T-helper 22 cell (primary cell): ENCODE data around the gene C3orf52.
"Not testable (repeated sequence)": the region's sequence is repeated elsewhere in the genome, so short reads cannot be mapped to it uniquely, and the experiment has no call there.

Experiments used
- DNase-seq: peaks from one replicate; pipeline ENCODE4 v3.0.0-alpha.2; 2020; ENCODE audit warnings: low read depth

Gene C3orf52

GRCh38 chr3:112086076-112086854 lies at the start of gene C3orf52:
Gene C3orf52, plus strand, starts transcription at chr3:112086389. Its CDS starts 19 bp downstream, at chr3:112086408.
- DNase-seq: peak; percentile 31

DNA sequence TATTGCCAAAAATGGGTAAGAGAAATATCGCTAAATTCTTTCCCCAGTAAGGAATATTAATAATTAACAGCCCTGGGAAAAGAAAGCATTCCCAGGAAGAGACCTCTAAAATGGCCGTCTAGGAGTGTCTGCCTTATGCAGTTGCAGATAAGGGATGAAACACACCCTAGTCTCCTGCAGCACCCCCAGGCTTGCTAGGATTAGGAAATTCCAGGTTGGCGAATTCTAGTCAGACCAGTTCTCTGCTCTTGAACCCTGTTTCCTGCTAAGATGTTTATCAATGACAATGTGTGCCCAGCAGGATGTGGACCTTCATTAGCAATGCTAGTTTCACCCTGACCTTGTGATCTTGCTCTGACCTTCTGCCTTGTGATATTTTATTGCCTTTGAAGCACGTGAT lies 49.0 kb upstream of the C3orf52 start:
- DNase-seq: not testable (repeated sequence)

- no peak for DNase-seq
Measured at GRCh38 chr3:112038863-112039262, 47.3 kb upstream of the C3orf52 start.

DNA sequence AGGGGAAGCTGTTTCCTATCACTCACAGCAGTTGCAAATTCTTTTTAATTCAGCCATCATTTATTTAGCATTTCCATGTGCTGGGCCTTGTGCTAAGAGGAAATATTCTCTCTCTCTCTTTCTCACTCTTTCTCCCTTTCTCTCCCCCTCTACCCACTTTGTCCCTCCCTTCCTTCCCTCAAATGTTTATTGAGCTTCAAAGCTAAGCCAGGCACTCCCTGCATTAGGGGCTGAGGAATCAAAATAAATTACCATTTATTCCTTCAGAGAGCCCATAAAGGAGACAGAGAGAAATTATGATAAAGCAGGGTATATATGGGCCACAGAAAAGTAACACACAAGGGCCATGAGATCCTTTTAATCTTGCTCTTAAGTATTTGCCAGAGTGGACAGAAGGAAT lies 44.9 kb upstream of the C3orf52 start:
- DNase-seq: no peak

DNA sequence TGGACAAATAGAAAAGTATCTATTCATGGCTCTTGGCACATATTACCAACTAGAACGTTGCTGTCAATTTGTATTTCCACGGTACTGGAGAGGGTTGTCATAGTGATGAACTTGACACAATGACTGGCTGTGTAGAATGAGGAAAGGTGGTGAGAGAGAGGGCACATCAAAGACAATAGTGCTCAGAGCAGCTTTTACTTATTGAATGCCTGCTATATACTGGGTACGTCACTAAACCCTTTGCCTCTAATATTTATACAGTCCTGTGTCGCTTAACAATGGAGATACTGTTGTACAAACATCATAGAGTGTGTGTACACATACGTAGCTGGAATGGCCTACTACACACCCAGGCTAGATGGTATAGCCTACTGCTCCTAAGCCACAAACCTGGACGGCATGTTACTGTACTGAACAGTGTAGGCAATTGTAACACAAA lies 43.3 kb upstream of the C3orf52 start:
- DNase-seq: no peak

GRCh38 chr3:112043621-112044201 lies 42.5 kb upstream of the C3orf52 start:
- peak; percentile 1 for DNase-seq

DNA sequence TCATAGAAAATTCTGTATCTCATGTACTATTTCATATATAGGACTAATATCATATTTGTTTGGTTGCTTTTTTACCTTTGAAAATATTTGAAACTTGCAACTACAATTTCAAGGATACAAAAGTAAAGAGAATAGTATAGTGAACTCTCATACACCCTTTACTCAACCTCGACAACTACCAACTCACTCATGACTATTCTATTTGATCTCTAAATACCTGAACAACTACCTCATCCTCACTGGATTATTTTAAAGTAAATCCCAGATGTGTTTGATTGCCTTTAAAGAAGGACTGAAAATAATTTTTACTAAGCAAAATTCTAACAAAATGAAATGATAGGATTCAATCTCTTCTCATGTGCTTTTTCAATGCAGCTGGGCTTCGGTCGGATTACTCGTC lies 39.6 kb upstream of the C3orf52 start:
- DNase-seq: no peak

DNA sequence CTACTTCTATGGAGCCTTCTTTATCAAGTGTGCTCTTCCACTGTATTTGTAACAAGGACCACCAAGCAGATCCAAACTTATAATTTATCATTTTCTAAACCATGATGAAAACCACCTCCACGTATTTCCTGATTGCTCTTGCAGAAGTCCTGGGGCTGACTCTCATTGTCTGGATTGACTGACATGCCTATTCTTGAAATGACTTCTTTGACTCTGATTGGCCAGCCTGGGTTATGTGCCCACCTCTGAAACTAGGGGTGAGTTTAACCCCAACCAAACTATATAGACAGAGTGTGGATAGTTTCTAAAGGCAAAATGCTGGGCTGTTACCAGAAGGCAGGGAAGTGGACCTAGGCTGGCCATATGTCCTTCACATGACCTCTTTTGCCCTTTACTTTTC lies 38.9 kb upstream of the C3orf52 start:
- no peak for DNase-seq

- no peak for DNase-seq
Measured at GRCh38 chr3:112048911-112049310, 37.3 kb upstream of the C3orf52 start.

- no peak for DNase-seq
Measured at GRCh38 chr3:112053229-112053628, 33.0 kb upstream of the C3orf52 start.

DNA sequence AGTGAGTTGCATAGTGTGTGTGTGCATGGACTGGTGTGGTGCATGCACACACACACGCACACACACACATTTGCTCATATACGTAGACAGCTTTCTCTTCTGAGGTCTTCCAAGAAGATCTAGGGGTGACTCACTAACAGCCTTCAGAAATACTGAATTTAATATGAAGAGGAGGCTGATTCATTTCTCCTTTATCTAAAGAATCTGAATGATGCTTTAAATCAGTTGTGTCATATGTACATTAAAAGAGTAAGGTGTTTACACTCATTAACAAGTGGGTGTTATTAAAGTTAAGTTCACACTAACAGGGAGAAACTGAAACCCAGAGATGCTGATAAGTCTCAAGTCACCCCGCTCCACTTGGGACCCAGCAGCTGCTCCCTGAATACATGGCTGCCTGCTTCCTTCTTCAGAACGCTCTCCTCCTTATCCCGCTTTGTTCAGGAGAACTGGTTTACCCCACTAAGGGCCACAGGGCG lies 29.7 kb upstream of the C3orf52 start:
- DNase-seq: no peak

- DNase-seq: no peak
Measured at GRCh38 chr3:112059497-112059896, 26.7 kb upstream of the C3orf52 start.

GRCh38 chr3:112061152-112061551 lies 25.0 kb upstream of the C3orf52 start:
- DNase-seq: no peak

- peak; percentile 54 for DNase-seq
Measured at GRCh38 chr3:112072387-112073060, 13.7 kb upstream of the C3orf52 start.

- DNase-seq: no peak
Measured at GRCh38 chr3:112074006-112074405, 12.2 kb upstream of the C3orf52 start.

GRCh38 chr3:112074616-112075497 lies 11.3 kb upstream of the C3orf52 start:
- DNase-seq: peak; percentile 23

GRCh38 chr3:112078125-112079083 lies 7.8 kb upstream of the C3orf52 start:
- no peak for DNase-seq

DNA sequence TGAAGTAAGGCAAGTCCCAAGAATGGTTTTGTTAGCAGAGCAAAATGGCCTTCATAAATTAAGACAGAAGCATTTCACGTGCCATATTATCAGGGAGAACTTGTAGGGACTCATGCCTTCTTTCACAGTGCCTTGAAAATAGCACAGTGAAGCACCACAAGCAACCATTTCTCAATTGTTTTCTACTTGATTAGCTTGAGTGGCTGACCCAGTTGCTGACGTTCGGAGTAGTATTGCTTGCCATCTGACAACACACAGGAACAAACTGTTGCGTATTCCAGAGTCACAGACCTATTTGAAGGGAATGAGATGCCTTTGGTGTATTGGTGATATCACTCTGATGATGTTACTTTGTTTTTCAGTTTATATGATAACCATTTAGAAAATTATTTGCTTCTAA lies 3.0 kb upstream of the C3orf52 start:
- DNase-seq: no peak

- no peak for DNase-seq
Measured at GRCh38 chr3:112084980-112085705, 1.0 kb upstream of the C3orf52 start.

- DNase-seq: no peak
Measured at GRCh38 chr3:112085735-112086075, 484 bp upstream of the C3orf52 start.
